Karpas-422 (cell line): ENCODE results near the gene VTN. TPM values are rescaled to one million over a fixed set of nuclear protein-coding genes. Genes with fewer than 3 reads are reported as not detected.
"Not testable (repeated sequence)": the region's sequence is repeated elsewhere in the genome, so short reads cannot be mapped to it uniquely, and the experiment has no call there.

Experiments used
- DNase-seq: peaks from one replicate; pipeline ENCODE4 v3.0.0-alpha.2; 2015
- H2AFZ ChIP-seq: fragments of 200-600 bp; sonication (generic); 2 replicates; pipeline ENCODE4 v1.6.1; 2014; ENCODE audit warnings: antibody characterized with exemption, low read length, mixed read lengths
- H3K27ac ChIP-seq: fragments of 200-600 bp; sonication (generic); 2 replicates; pipeline ENCODE4 v1.5.1; 2014; ENCODE audit warnings: mild to moderate bottlenecking, low read length, moderate library complexity
- H3K27me3 ChIP-seq: fragments of 200-600 bp; sonication (generic); 2 replicates; pipeline ENCODE4 v1.6.1; 2014; ENCODE audit warnings: low read length, mixed read lengths
- H3K36me3 ChIP-seq: fragments of 200-600 bp; sonication (generic); 2 replicates; pipeline ENCODE4 v1.6.1; 2014; ENCODE audit warnings: low read length, mixed read lengths; ENCODE audit not compliant: insufficient read depth
- H3K4me1 ChIP-seq: fragments of 200-600 bp; sonication (generic); 2 replicates; pipeline ENCODE4 v1.6.1; 2014; ENCODE audit warnings: mild to moderate bottlenecking, low read length, mixed read lengths
- H3K4me2 ChIP-seq: fragments of 200-600 bp; sonication (generic); 2 replicates; pipeline ENCODE4 v1.6.1; 2014; ENCODE audit warnings: low read length, low read depth, mild to moderate bottlenecking; ENCODE audit not compliant: poor library complexity, severe bottlenecking
- H3K4me3 ChIP-seq: fragments of 200-600 bp; sonication (generic); 2 replicates; pipeline ENCODE4 v1.5.1; 2014; ENCODE audit warnings: mild to moderate bottlenecking, antibody characterized with exemption, low read length, mixed read lengths
- H3K79me2 ChIP-seq: fragments of 200-600 bp; sonication (generic); 2 replicates; pipeline ENCODE4 v1.6.1; 2014; ENCODE audit warnings: mild to moderate bottlenecking, low read length, mixed read lengths
- H3K9ac ChIP-seq: fragments of 200-600 bp; sonication (generic); 2 replicates; pipeline ENCODE4 v1.6.0; 2014; ENCODE audit warnings: low read length
- H3K9me2 ChIP-seq: fragments of 200-600 bp; sonication (generic), shearing (Covaris generic); replicated peaks from 2 replicates; pipeline ENCODE4 v1.6.0; 2014; ENCODE audit warnings: mild to moderate bottlenecking, low read length, moderate library complexity; ENCODE audit not compliant: insufficient read depth
- H3K9me3 ChIP-seq: fragments of 300-700, 200-600 bp; sonication (generic); 2 replicates; pipeline ENCODE4 v1.6.1; 2014; ENCODE audit warnings: low read length, mixed read lengths
- H4K20me1 ChIP-seq: fragments of 200-600 bp; sonication (generic); 2 replicates; pipeline ENCODE4 v1.6.1; 2014; ENCODE audit warnings: mild to moderate bottlenecking, antibody characterized with exemption, low read length, low read depth; ENCODE audit not compliant: insufficient read depth
- total RNA-seq: library from RNA; depleted of rRNA; stranded (reverse); fragments of >200 nt; shearing (Covaris generic); gene quantifications from 2 replicates; pipeline ENCODE4 v1.2.3, GENCODE V29; 2014; ENCODE audit warnings: low replicate concordance

Gene VTN
- total RNA-seq, 1 experiment from 2014 or later, result 4.2 TPM

DNA sequence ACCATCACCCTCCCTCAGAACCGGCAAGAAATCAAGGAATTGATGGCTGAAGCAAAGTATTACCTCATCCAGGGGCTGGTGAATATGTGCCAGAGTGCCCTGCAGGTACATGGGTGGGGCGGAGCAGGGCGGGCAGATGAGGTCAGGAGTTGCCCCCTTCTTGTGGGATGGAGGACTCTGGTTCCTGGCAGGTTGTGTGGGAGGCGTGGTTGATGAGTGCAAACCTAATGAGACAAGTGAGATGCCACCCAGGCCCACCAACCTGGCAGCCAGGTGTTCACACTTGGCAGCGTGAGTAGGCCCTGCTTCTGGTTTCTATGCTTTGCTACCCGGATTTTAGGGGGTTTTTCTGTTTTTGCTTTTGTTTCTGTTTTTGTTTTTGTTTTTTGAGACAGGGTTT is 29.7 kb downstream of the VTN start:
- no peak overlapping the region for H3K27ac ChIP-seq
- no peaks in the 10 kb centered on the region for H4K20me1 ChIP-seq
- no peaks in the 10 kb centered on the region for H3K9me3 ChIP-seq
- H3K9me2 ChIP-seq, result no peaks in the 10 kb centered on the region
- no peaks in the 10 kb centered on the region for H3K27me3 ChIP-seq
- DNase-seq, result no peak
- no peak overlapping the region for H3K4me2 ChIP-seq
- peaks cover 29% of the 10 kb centered on the region for H3K79me2 ChIP-seq
- peaks cover 14% of the 10 kb centered on the region for H3K4me1 ChIP-seq
- H3K9ac ChIP-seq, result no peak overlapping the region
- H3K36me3 ChIP-seq, result no peaks in the 10 kb centered on the region
- no peak overlapping the region for H2AFZ ChIP-seq
- H3K4me3 ChIP-seq, result no peak overlapping the region

DNA sequence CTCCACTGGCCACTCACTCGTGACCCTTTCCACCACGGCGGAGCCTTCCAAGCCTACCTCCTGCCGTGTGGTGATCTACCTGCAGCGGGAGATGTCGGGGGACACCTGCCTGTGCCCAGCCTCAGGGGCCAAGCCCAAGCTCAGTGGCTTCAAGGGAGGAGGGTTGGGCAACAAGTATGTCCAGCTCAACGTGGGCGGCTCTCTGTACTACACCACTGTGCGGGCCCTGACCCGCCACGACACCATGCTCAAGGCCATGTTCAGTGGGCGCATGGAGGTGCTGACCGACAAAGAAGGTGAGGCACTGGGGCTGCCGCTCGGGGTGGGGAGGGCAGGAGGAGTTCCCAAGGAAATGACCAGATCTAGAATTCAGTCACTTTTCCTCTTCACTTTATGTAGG is 30.7 kb downstream of the VTN start:
- H2AFZ ChIP-seq, result no peak overlapping the region
- peaks cover 17% of the 10 kb centered on the region for H3K4me1 ChIP-seq
- H3K79me2 ChIP-seq, result peaks cover 36% of the 10 kb centered on the region
- H3K9ac ChIP-seq, result no peak overlapping the region
- H4K20me1 ChIP-seq, result no peaks in the 10 kb centered on the region
- no peaks in the 10 kb centered on the region for H3K9me3 ChIP-seq
- H3K27ac ChIP-seq, result no peak overlapping the region
- H3K4me2 ChIP-seq, result no peak overlapping the region
- DNase-seq, result no peak
- H3K27me3 ChIP-seq, result no peaks in the 10 kb centered on the region
- H3K36me3 ChIP-seq, result no peaks in the 10 kb centered on the region
- no peak overlapping the region for H3K4me3 ChIP-seq
- H3K9me2 ChIP-seq, result no peaks in the 10 kb centered on the region

- not testable (repeated sequence) for H3K27ac ChIP-seq, H3K9ac ChIP-seq, H3K4me2 ChIP-seq
Measured at GRCh38 chr17:28338769-28339212, 31.3 kb downstream of the VTN start.

DNA sequence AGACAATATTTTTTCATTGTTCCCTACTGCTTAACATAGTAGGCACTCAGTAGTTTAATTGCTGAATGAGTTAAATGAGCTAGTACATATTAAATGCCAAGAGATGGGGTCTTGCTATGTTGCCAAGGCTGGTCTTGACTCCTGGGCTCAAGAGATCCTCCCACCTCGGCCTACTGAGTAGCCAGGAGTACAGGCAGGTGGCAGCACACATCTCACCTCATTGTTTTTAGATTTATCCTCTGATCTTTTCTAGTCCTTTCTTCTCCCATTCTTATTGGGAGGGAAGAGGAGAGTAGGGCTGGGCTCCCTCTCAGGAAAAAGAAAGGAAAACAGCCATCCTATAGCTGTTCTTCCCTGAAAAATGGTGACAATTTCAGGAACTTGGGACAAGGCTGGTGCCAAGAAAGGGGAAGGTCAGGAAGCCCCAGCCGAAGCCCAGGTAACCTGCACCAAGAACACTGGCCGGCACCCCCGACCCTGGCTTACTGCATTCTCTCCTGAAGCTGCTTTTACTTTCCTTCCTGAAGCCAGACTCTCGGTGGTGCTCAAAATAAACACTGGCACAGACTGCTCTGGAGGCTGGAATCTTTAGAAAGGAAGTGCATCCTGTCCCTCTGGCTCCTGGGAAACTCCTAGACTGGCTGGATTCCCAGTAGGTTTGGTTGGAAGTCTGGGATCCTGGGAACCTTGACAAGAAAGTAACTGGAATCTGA is 31.9 kb downstream of the VTN start:
- no peaks in the 10 kb centered on the region for H4K20me1 ChIP-seq
- DNase-seq, result no peak
- no peak overlapping the region for H2AFZ ChIP-seq
- no peaks in the 10 kb centered on the region for H3K9me3 ChIP-seq
- no peak overlapping the region for H3K4me3 ChIP-seq
- H3K9me2 ChIP-seq, result no peaks in the 10 kb centered on the region
- no peak overlapping the region for H3K27ac ChIP-seq
- peaks cover 48% of the 10 kb centered on the region for H3K79me2 ChIP-seq
- no peak overlapping the region for H3K9ac ChIP-seq
- no peaks in the 10 kb centered on the region for H3K36me3 ChIP-seq
- no peaks in the 10 kb centered on the region for H3K27me3 ChIP-seq
- H3K4me1 ChIP-seq, result peaks cover 29% of the 10 kb centered on the region
- H3K4me2 ChIP-seq, result no peak overlapping the region

More at GRCh38 chr17:28338769-28339212, 31.3 kb downstream of the VTN start:
- not testable (repeated sequence) for H3K27me3 ChIP-seq, H3K36me3 ChIP-seq, H2AFZ ChIP-seq, H3K4me3 ChIP-seq, H4K20me1 ChIP-seq, H3K9me2 ChIP-seq, H3K9me3 ChIP-seq, DNase-seq
- Histone ChIP-seq H3K4me1 (peaks cover 23% of the 10 kb centered on the region), H3K79me2 (peaks cover 42% of the 10 kb centered on the region)

GRCh38 chr17:28335959-28336871 is 33.9 kb downstream of the VTN start:
- no peaks in the 10 kb centered on the region for H4K20me1 ChIP-seq
- H3K27me3 ChIP-seq, result no peaks in the 10 kb centered on the region
- H3K4me2 ChIP-seq, result peak overlapping the region; percentile 99
- H2AFZ ChIP-seq, result 0 out of 2 replicates have a peak overlapping the region, but pooled peaks have one; percentile 40
- no peaks in the 10 kb centered on the region for H3K9me3 ChIP-seq
- peak overlapping the region; percentile 89 for H3K4me3 ChIP-seq
- peak overlapping the region; percentile 91 for H3K9ac ChIP-seq
- H3K36me3 ChIP-seq, result no peaks in the 10 kb centered on the region
- H3K4me1 ChIP-seq, result peaks cover 27% of the 10 kb centered on the region
- peaks cover 55% of the 10 kb centered on the region for H3K79me2 ChIP-seq
- no peak overlapping the region for H3K27ac ChIP-seq
- peak; percentile 61 for DNase-seq
- H3K9me2 ChIP-seq, result no peaks in the 10 kb centered on the region

DNA sequence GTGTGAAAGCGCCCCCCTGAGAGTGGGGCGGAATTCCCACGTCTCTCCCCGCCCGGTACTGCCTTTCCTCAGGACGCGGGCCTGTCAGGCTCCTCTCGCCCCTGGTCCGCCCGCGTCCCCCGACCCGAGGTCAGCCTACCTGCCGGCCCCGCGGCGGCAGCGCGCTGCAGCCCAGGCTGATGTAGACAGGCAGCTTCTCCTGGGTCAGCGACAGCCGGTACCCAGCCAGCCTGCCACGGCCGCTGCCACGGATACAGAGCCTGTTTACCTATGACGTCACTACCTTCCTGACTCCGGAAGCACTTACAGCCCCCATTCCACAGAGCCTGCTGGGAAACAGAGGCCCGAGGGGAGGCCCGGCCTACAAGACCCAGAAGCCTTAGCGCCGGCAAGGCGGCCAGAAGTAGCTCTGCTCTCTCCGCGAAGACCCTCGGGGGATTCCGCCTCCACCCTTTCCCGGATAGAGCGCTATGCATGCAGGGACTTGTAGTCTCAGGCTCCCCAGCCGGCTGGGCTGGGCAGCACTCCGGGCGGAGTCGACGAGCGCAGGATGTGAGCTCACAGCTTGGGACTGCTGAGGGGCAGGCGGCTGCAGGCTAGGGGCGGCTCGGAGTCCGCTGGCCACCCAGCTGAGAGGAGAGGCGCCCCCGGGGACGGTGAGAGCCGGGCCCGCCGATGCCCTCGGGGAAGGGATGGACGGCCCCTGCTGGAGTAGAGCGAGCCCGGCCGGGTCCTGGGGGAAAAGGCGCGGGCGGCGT is 34.7 kb downstream of the VTN start, which contains the start of the genes IFT20 and TNFAIP1:
IFT20 (minus strand) TSS at position 272 of the 758 bp plus-strand sequence. CDS start 3,487 bp downstream, outside the sequence.
TNFAIP1 (plus strand) TSS at position 561 of the 758 bp plus-strand sequence. CDS start 3,761 bp downstream, outside the sequence.
- Histone ChIP-seq H3K27ac (no peak within 1 kb of the TSS), H3K4me2 (peak within 1 kb of the TSS; percentile 99), H3K79me2 (peaks cover 55% of the 10 kb centered on the region), H3K9me3 (no peaks in the 10 kb centered on the region), H3K27me3 (no peaks in the 10 kb centered on the region), H3K4me3 (peak within 1 kb of the TSS; percentile 89), H4K20me1 (no peaks in the 10 kb centered on the region), H2AFZ (peak within 1 kb of the TSS; percentile 40; the same call in 1 of the 2 replicates), H3K9ac (peak within 1 kb of the TSS; percentile 91), H3K4me1 (peaks cover 27% of the 10 kb centered on the region), H3K36me3 (no peaks in the 10 kb centered on the region), H3K9me2 (no peaks in the 10 kb centered on the region)
- DNase-seq, result peak; percentile 100

DNA sequence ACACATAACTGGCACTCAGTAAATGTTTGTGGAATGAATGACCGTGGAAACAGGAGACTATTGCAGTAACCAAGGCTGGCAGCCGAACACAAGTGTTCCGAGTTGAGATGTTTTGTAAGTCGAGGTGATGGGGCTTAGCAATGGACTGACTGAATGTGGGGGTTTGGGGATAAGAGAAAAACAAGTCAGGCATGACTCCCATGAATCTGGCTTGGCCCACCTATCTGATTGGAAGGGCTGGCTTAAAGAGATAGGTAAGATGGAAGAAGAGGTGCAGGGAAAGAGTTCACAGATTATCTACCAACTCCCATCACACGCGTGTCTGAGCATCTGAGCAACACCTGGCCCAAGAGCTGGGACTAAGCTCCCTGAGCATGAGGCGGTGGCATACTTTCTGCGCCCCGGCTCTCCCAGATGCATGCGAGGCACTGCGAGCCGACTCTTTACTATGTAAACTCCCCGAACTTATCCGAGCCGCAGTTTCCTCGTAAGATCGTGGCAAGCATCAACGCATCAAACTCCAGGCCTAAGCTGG is 35.4 kb downstream of the VTN start:
- DNase-seq, result peak; percentile 60
- Histone ChIP-seq H3K4me3 (peak overlapping the region; percentile 89), H2AFZ (peak overlapping the region; percentile 3; the same call in 1 of the 2 replicates), H3K4me1 (peaks cover 27% of the 10 kb centered on the region), H4K20me1 (no peaks in the 10 kb centered on the region), H3K27ac (no peak overlapping the region), H3K79me2 (peaks cover 55% of the 10 kb centered on the region), H3K9ac (peak overlapping the region; percentile 83), H3K9me3 (no peaks in the 10 kb centered on the region), H3K9me2 (no peaks in the 10 kb centered on the region), H3K4me2 (peak overlapping the region; percentile 98), H3K36me3 (no peaks in the 10 kb centered on the region), H3K27me3 (no peaks in the 10 kb centered on the region)
